ENCODE measurements around the gene LKAAEAR1.

The LKAAEAR1 gene

GRCh38 chr20:64080013-64080812, 4.0 kb downstream of the LKAAEAR1 start, which contains the start of gene OPRL1:
Gene OPRL1, plus strand, starts transcription at chr20:64080082. Its CDS starts 12,639 bp downstream, at chr20:64092721.
- TF ChIP-seq, protein P1, sequence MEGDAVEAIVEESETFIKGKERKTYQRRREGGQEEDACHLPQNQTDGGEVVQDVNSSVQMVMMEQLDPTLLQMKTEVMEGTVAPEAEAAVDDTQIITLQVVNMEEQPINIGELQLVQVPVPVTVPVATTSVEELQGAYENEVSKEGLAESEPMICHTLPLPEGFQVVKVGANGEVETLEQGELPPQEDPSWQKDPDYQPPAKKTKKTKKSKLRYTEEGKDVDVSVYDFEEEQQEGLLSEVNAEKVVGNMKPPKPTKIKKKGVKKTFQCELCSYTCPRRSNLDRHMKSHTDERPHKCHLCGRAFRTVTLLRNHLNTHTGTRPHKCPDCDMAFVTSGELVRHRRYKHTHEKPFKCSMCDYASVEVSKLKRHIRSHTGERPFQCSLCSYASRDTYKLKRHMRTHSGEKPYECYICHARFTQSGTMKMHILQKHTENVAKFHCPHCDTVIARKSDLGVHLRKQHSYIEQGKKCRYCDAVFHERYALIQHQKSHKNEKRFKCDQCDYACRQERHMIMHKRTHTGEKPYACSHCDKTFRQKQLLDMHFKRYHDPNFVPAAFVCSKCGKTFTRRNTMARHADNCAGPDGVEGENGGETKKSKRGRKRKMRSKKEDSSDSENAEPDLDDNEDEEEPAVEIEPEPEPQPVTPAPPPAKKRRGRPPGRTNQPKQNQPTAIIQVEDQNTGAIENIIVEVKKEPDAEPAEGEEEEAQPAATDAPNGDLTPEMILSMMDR (IDR thresholded peaks at IDR 0.05; ENCODE audit: insufficient read depth, low read depth, low read length, missing control alignments): no peak
- peak within 1 kb of the TSS; percentile 60 for H3K4me3 ChIP-seq (ENCODE audit: low read length)
- no peak for DNase-seq (ENCODE audit: low read depth)

GRCh38 chr20:64079273-64080012, 4.8 kb downstream of the LKAAEAR1 start, which contains the start of gene RGS19:
Gene RGS19, minus strand, starts transcription at chr20:64079518. Its CDS starts 2,632 bp downstream, at chr20:64076886.
- TF ChIP-seq, protein P1 (IDR thresholded peaks at IDR 0.05; ENCODE audit: insufficient read depth, low read depth, low read length, missing control alignments): no peak
- DNase-seq (ENCODE audit: low read depth): peak; percentile 56
- peak within 1 kb of the TSS; percentile 60 for H3K4me3 ChIP-seq (ENCODE audit: low read length)

- peak overlapping the region; percentile 60 for H3K4me3 ChIP-seq (ENCODE audit: low read length)
- no peak for DNase-seq (ENCODE audit: low read depth)
- TF ChIP-seq, protein P1 (IDR thresholded peaks at IDR 0.05; ENCODE audit: insufficient read depth, low read depth, low read length, missing control alignments): no peak
These were observed 5.3 kb downstream of the LKAAEAR1 start for GRCh38 chr20:64078934-64079272.

DNA sequence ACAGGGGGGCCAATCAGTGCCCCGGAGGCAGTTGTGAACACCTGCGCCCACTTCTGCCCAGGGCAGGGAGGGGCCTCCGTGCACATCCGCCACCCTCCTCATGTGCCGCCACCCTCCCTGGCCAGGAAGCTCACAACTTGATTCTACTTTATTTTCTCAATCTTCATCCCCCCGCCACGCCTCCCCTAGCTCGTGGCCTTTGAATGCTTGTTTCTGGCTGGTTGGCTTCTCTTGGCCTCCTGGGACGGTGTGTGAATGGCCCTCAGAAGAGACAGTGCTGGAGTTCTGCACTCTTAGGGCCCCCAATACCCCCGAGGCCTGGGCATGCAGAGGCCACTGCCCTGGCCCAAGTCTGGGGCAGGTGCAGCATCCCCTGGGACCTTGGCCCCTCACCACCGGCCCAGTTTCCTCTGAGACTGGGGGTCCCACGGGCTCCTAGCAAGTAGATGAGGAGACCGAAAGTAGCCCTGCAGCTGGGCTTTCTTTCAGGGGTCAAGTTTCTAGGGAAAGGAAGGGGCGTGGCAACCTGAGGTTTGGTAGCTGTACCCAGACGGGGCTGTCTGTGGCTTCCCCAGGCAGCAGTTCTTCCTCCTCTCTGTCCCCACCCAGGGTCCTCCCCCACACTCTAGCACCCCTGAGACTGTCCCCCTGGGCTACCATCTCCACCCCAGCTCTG, 6.2 kb downstream of the LKAAEAR1 start:
- H3K4me3 ChIP-seq (ENCODE audit: low read length): no peak overlapping the region
- no peak for DNase-seq (ENCODE audit: low read depth)

DNA sequence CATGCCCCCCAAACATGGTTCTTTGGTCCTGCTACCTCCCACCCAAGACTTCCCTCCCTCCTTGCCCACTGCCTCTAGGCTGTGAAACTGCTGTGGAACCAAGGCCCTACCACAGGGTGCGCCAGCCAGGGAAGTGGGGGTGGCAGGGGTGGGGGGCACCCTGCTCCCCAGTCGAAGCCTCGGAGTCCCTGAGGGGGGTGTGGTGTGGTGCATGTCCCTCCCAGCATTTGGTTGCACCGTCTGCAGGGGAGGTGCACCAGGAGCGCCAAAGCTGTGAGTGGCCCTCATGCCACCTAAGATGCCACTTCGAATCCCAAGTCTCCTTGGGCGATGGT, 6.7 kb downstream of the LKAAEAR1 start:
- TF ChIP-seq, protein P1 (IDR thresholded peaks at IDR 0.05; ENCODE audit: insufficient read depth, low read depth, low read length, missing control alignments): no peak
- no peak overlapping the region for H3K4me3 ChIP-seq (ENCODE audit: low read length)
- no peak for DNase-seq (ENCODE audit: low read depth)

More for the DNA sequence above, 6.2 kb downstream of the LKAAEAR1 start:
- TF ChIP-seq, protein P1 (IDR thresholded peaks at IDR 0.05; ENCODE audit: insufficient read depth, low read depth, low read length, missing control alignments): no peak

DNA sequence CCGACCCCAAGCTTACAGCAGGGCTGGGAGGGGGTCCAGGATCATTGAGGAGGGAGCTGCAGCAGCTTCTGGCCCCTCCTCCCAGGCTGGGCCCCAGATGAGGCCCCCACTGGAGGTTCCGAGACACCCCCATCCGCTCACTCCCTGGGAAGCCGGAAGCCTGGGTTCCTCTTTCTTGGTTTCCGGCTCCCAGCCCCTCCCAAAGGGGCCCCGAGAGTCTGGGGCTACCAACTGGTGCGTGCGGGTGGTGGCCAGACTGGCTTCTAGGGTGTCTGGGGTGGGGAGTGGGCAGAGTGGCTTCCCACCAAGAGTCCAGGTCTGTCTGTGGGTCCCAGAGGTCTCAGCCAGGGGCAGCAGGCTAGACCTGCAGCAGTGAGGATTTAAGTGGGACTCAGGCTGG, 7.1 kb downstream of the LKAAEAR1 start:
- TF ChIP-seq, protein P1 (IDR thresholded peaks at IDR 0.05; ENCODE audit: insufficient read depth, low read depth, low read length, missing control alignments): no peak

More for the DNA sequence above, 7.1 kb downstream of the LKAAEAR1 start:
- H3K4me3 ChIP-seq (ENCODE audit: low read length): no peak overlapping the region
- DNase-seq (ENCODE audit: low read depth): no peak

All from epithelial cell of esophagus (primary cell).